Measurements from ENCODE around the gene MPG.

Gene MPG

DNA sequence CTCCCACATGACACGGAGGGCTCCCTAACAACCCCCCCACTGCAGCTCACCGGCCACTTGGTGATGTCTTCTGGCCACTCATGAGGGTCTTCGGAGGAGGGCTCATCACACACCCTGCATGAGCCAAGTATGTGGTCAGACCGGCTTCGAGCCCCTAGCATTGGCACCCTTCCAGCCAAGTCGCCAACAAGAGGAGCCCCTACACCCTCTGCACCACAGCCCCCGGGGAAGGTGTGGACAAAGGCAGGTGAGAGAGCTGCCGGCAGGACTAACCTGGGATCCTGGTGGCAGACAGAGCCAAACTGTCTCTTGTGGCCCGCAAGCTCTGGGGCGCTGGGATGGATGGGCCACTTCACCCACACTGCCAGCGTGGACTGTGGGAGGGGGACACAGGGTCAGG is 17.9 kb upstream of the MPG start:
- no peak for DNase-seq (ENCODE audit: low read depth)
- no peak overlapping the region for H3K4me3 ChIP-seq (ENCODE audit: low read length)
- TF ChIP-seq, protein P1, sequence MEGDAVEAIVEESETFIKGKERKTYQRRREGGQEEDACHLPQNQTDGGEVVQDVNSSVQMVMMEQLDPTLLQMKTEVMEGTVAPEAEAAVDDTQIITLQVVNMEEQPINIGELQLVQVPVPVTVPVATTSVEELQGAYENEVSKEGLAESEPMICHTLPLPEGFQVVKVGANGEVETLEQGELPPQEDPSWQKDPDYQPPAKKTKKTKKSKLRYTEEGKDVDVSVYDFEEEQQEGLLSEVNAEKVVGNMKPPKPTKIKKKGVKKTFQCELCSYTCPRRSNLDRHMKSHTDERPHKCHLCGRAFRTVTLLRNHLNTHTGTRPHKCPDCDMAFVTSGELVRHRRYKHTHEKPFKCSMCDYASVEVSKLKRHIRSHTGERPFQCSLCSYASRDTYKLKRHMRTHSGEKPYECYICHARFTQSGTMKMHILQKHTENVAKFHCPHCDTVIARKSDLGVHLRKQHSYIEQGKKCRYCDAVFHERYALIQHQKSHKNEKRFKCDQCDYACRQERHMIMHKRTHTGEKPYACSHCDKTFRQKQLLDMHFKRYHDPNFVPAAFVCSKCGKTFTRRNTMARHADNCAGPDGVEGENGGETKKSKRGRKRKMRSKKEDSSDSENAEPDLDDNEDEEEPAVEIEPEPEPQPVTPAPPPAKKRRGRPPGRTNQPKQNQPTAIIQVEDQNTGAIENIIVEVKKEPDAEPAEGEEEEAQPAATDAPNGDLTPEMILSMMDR (conservative IDR thresholded peaks at IDR 0.05; ENCODE audit: low read length): no peak

DNA sequence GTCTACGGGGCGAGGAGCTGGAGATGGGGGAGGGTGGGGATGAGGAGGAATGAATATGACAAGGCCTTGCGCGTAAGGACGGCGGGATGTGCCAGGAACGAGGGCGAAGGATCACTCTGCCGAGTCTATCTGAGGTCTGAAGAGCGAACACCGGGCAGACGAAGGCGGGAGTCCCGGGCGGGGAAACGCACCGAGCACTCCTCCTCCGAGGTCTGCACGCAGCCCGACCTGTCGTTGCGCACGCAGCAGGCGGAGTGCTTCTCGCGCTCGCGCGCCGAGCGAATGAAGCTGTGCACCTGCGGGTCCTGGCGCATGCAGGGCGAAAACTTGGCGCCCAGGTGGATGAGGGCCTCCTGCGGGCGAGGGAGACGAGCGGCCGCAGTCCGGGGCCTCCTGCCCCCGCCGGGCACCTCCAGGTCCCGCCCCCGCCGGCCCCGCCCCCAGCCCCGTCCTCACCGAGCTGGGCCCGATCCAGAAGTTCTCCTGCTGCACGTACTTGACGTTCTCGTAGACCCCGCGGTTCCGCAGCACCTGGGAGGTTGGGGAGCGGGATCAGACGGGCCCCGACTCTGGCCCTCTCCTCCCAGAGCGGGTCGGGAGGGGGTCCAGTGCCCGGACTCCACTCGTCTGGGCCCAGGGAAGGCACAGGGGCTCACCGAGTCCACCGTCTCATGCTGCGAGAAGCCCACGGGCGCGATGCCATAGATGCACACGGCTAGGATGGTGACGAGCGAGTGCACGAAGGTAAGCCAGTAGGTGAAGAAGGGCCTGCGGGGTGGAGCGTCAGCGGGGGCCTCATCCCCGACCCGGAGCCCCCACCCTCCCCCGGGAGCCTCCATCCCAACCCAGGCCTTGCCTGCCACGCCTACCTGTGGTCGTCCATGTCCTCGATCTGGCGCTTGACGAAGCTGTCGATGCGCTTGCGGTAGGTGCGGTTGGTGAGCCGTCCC is 16.8 kb upstream of the MPG start:
- TF ChIP-seq, protein P1 (conservative IDR thresholded peaks at IDR 0.05; ENCODE audit: low read length): no peak

DNA sequence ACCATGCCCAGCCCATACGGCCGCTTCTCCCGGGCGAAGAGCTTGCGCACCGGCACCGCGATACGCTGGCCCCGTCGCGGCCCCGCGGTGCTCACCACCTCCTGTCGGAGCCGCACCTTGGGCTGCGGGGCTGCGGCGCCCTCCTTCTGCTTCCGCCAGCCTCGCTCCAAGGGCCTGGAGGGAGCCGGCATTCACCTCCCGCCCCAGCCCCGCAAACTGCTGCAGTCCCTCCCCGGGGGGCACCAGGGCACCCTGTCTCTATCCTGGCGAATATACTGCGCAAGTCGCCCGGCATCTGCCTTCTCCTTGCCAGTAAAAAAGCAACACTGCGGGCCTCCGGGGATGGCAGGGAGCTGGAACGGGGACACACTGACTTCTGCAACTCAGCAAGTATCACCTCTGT is 16.1 kb upstream of the MPG start:
- DNase-seq (ENCODE audit: low read depth): no peak
- H3K4me3 ChIP-seq (ENCODE audit: low read length): no peak overlapping the region
- TF ChIP-seq, protein P1 (conservative IDR thresholded peaks at IDR 0.05; ENCODE audit: low read length): no peak

More for the DNA sequence above, 16.8 kb upstream of the MPG start:
- no peak overlapping the region for H3K4me3 ChIP-seq (ENCODE audit: low read length)
- no peak for DNase-seq (ENCODE audit: low read depth)

DNA sequence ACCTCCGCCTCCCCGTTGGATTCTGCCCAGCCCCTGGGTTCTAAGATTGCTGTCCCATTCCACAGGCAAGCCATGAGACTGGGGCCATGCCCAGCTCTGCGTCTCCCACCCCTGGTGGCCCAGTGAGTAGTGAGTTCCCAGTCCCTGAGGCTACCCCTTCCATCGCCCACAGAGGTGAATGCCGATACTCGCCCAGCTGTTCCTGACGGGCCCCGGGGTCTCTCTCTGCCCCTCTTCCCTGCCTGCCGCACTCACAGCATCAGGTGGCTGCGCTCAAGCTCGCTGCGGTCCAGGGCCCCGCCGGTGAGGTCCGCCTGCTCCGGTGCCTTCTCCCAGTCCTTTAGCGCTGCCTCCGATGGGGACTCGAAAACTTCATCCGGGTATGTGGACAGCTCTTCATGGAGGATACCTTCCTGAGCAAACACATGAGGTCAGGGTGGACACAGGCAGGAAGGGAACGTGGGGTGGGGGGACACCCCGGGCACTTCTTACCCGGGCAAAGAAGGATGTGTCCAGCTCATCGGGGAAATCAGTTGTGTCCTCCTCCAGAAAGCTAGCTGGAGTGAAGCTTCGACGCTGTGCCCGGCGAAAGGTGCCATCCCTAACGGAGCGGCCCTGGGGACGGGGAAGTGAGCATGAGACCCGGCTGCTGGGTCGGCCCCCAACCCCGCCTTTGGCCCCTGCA is 15.6 kb upstream of the MPG start:
- H3K4me3 ChIP-seq (ENCODE audit: low read length): no peak overlapping the region
- TF ChIP-seq, protein P1 (conservative IDR thresholded peaks at IDR 0.05; ENCODE audit: low read length): no peak
- no peak for DNase-seq (ENCODE audit: low read depth)

DNA sequence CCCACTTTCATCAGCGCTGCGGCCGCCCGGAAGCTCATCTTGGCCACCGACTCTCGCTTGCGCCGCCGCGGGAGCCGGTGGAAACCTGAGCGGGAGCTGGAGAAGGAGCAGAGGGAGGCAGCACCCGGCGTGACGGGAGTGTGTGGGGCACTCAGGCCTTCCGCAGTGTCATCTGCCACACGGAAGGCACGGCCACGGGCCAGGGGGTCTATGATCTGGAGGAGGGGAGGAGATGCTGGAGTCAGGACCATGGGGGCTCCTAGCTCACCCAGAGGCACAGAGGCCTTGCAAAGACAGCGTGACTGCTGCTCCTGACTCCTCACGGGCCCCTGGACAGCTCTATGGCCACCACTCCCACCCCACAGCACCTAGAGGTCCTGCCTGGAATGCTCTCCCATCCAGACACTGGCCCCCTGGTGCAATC is 15.0 kb upstream of the MPG start:
- DNase-seq (ENCODE audit: low read depth): no peak

DNA sequence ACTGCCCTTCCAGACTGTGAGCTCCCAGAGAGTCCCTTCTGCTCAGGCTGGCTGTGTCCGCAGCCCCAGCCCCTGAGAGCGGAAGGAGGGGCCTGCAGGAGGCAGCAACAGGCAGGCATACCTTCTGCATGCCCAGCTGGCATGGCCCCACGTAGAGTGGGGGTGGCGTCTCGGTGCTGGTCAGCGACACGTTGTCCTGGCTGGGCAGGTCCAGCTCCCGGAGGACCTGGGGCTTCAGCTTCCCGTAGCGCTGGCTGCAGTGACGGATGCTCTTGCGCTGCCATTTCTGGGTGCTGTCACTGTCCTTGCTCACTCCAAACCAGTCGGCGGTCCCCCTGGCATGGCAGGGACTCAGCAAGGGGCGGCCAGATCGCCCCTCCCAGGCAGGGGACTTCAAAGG is 14.6 kb upstream of the MPG start:
- TF ChIP-seq, protein P1 (conservative IDR thresholded peaks at IDR 0.05; ENCODE audit: low read length): no peak
- DNase-seq (ENCODE audit: low read depth): no peak
- no peak overlapping the region for H3K4me3 ChIP-seq (ENCODE audit: low read length)

More for the DNA sequence above, 15.0 kb upstream of the MPG start:
- no peak overlapping the region for H3K4me3 ChIP-seq (ENCODE audit: low read length)
- TF ChIP-seq, protein P1 (conservative IDR thresholded peaks at IDR 0.05; ENCODE audit: low read length): no peak

Measured in AG10803 (cell line).